ENCODE data around the gene NOSIP. TPM values are rescaled to one million over a fixed set of nuclear protein-coding genes. Genes with fewer than 3 reads are reported as not detected.

NOSIP gene
- total and polyA plus RNA-seq, 2 of the 4 experiments (the other 2 are of a cell fraction): 118 to 138 TPM

DNA sequence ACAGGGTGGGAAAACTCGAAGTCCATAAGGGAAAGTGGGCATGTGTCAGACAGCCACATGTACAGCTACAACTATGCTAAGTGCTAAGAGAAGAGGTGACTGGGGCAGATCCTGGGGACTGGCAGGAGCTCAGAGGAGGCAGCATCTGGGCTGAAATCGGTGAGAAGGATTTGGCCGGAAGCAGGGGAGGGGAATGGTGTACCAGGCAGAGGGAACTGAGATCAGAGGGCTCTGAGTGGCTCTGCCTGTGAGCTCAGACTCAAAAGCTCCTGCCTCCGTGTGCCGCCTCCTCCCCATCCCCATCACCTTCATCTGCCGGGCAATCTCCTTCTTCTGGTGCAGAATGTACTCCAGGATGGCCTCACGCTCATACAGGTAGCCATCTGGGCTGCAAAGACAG is 21.8 kb downstream of the NOSIP start:
- H3K14ac ChIP-seq (replicated peaks; ENCODE audit: low read depth, low read length): no peak overlapping the region
- H2BK120ac ChIP-seq (ENCODE audit: low read depth, low read length): no peak overlapping the region
- H2AFZ ChIP-seq (replicated peaks; ENCODE audit: low read length, poor library complexity): no peak overlapping the region
- H3K27ac ChIP-seq (ENCODE audit: insufficient read depth, low read length): no peak overlapping the region
- H4K20me1 ChIP-seq (ENCODE audit: insufficient read depth, low read length): peaks cover 24% of the 10 kb centered on the region
- no TSS peak for BruUV-seq (replicated peaks)
- H3K56ac ChIP-seq (ENCODE audit: extremely low read depth, insufficient read depth, low read length): no peak overlapping the region
- peaks cover 57% of the 10 kb centered on the region for H3K36me3 ChIP-seq (ENCODE audit: control insufficient read depth, insufficient read depth, low read length)
- H2AK9ac ChIP-seq (replicated peaks; ENCODE audit: low read depth, low read length, poor library complexity): no peak overlapping the region
- no peak overlapping the region for H2BK15ac ChIP-seq (ENCODE audit: low read depth, low read length)
- no peak overlapping the region for H3K4me2 ChIP-seq (ENCODE audit: low read depth, low read length)
- ChIA-PET POLR2A (ENCODE audit: unreplicated experiment) (no interaction called here), CTCF (interaction anchor here (1.6 kb wide), 1 partner anchor 12 kb away, joined by 7 read pairs; no protein-coding TSS in a partner anchor)
- in situ Hi-C loops (cut with MboI; ENCODE audit: low sequenced_read_pairs): loop anchor here (25.0 kb wide), 1 partner anchor 296 kb away; no protein-coding TSS in a partner anchor
- no peak overlapping the region for H2BK20ac ChIP-seq (ENCODE audit: low read depth, low read length)
- dilution Hi-C loops (cut with HindIII; ENCODE audit: low sequenced_read_pairs, unreplicated experiment): no loop called here
- H3K27me3 ChIP-seq (ENCODE audit: control insufficient read depth, insufficient read depth, low read length): no peaks in the 10 kb centered on the region
- no peak overlapping the region for H2AK5ac ChIP-seq (ENCODE audit: low read depth, low read length)
- H3K23ac ChIP-seq (ENCODE audit: low read depth, low read length): no peak overlapping the region
- H3K9me1 ChIP-seq (ENCODE audit: insufficient read depth, low read length): 0 out of 2 replicates have a peak, but pooled peaks cover 6% of the 10 kb centered on the region
- DNase-seq (no peak), ATAC-seq (ENCODE audit: low read depth) (no peak)
- H4K91ac ChIP-seq (ENCODE audit: insufficient read depth, low read depth, low read length): no peak overlapping the region
- no peak overlapping the region for H3K18ac ChIP-seq (ENCODE audit: low read depth, low read length)
- no peak for TF ChIP-seq RCOR1 (IDR thresholded peaks at IDR 0.05; ENCODE audit: insufficient replicate concordance, low read length)
- H3K4me1 ChIP-seq (ENCODE audit: control insufficient read depth, insufficient read depth, low read length): no peaks in the 10 kb centered on the region
- no peak overlapping the region for H3K9ac ChIP-seq (ENCODE audit: low read depth, low read length)
- intact Hi-C loops (cut with micrococcal nuclease): no loop called here
- no peak overlapping the region for H3K4me3 ChIP-seq (ENCODE audit: insufficient read depth, low read depth, low read length)
- H2BK5ac ChIP-seq (ENCODE audit: low read depth, low read length, poor library complexity, severe bottlenecking): no peak overlapping the region
- H4K8ac ChIP-seq (ENCODE audit: low read depth in 2 of 2, low read length in 2 of 2): no peak overlapping the region
- no peaks in the 10 kb centered on the region for H3K9me3 ChIP-seq (ENCODE audit: control insufficient read depth, insufficient read depth, low read length)
- H4K5ac ChIP-seq (ENCODE audit: low read depth, low read length): no peak overlapping the region
- peaks cover 16 to 36% of the 10 kb centered on the region in 2 experiments for H3K79me1 ChIP-seq (ENCODE audit: low read depth in 1 of 2, low read length in 2 of 2)
- WGBS, 2 experiments (ENCODE audit: extremely low coverage in 2 of 2, insufficient read length in 1 of 2): 100% methylated on average over 1 of the region's 7 CpGs; no CpG with 5 or more reads in 1 of the 2 experiments
- H3K4ac ChIP-seq (ENCODE audit: low read depth, low read length): no peak overlapping the region

Data from IMR-90 (cell line).